IgD-negative memory B cell (primary cell): Measurements from ENCODE around the gene CRELD1. TPM values are rescaled to one million over a fixed set of nuclear protein-coding genes. Genes with fewer than 3 reads are reported as not detected.
A peak's percentile ranks its signal among the peaks of the same experiment; 100 is the strongest.

Experiments
- H3K27ac Mint-ChIP-seq, 3 donors: one replicate each; pipeline ENCODE4 v1.8.0; 2020 to 2022; ENCODE audit warnings: mild to moderate bottlenecking in 3 of 3, mixed read lengths in 3 of 3, moderate library complexity in 1 of 3
- H3K27me3 Mint-ChIP-seq: one replicate; pipeline ENCODE4 v1.8.0; 2021; ENCODE audit warnings: mixed read lengths
- H3K36me3 Mint-ChIP-seq: one replicate; pipeline ENCODE4 v1.8.0; 2020; ENCODE audit warnings: mild to moderate bottlenecking, mixed read lengths
- H3K4me1 Mint-ChIP-seq, 3 donors: one replicate each; pipeline ENCODE4 v1.8.0; 2020 to 2022; ENCODE audit warnings: mixed read lengths in 3 of 3, mild to moderate bottlenecking in 1 of 3
- H3K4me3 Mint-ChIP-seq, 4 donors: one replicate each; pipeline ENCODE4 v1.8.0; 2020 to 2022; ENCODE audit warnings: mild to moderate bottlenecking in 4 of 4, mixed read lengths in 4 of 4, moderate library complexity in 3 of 4
- H3K9me3 Mint-ChIP-seq, 3 donors: one replicate each; pipeline ENCODE4 v1.8.0; 2020 to 2021; ENCODE audit warnings: mixed read lengths in 3 of 3, mild to moderate bottlenecking in 1 of 3
- polyA plus RNA-seq: library from polyadenylated mRNA; unstranded; fragments of 300-500 nt; fragmentation: Illumina TruSeq; gene quantifications from one replicate; pipeline ENCODE4 v1.2.3, GENCODE V29; 2021

Gene CRELD1
- polyA plus RNA-seq, 1 donor from 2014 or later: 17.7 TPM

- Mint-ChIP-seq H3K27me3 (peaks cover 2% of the 10 kb centered on the region), H3K27ac (no peak overlapping the region), H3K36me3 (no peaks in the 10 kb centered on the region), H3K9me3 (no peaks in the 10 kb centered on the region), H3K4me1 (peaks cover 5 to 15% (median 11%) of the 10 kb centered on the region in 3 donors), H3K4me3 (peak overlapping the region in 1 of 4 donors; percentile 43)
These were observed 16.0 kb downstream of the CRELD1 start for GRCh38 chr3:9949626-9950025.

- Mint-ChIP-seq H3K9me3 (no peaks in the 10 kb centered on the region), H3K36me3 (no peaks in the 10 kb centered on the region), H3K27ac (peak overlapping the region in 1 of 3 donors; percentile 59)
These were observed 17.5 kb downstream of the CRELD1 start for GRCh38 chr3:9951126-9951525.

GRCh38 chr3:9951598-9951961, 17.9 kb downstream of the CRELD1 start:
- Mint-ChIP-seq H3K4me3 (peak overlapping the region; percentile 85 to 95 (median 88)), H3K27ac (no peak overlapping the region), H3K9me3 (no peaks in the 10 kb centered on the region)

More at GRCh38 chr3:9951126-9951525, 17.5 kb downstream of the CRELD1 start:
- H3K4me1 Mint-ChIP-seq: peaks cover 5 to 15% (median 11%) of the 10 kb centered on the region in 3 donors
- peak overlapping the region; percentile 85 to 95 (median 88) for H3K4me3 Mint-ChIP-seq
- H3K27me3 Mint-ChIP-seq: peaks cover 2% of the 10 kb centered on the region

GRCh38 chr3:9951962-9952805, 18.6 kb downstream of the CRELD1 start, which contains the start of gene PRRT3:
TSS of gene PRRT3 (minus strand) at chr3:9952408. CDS start at chr3:9950115, 2,293 bp downstream.
- Mint-ChIP-seq H3K27ac (peak within 1 kb of the TSS in 2 of 3 donors; percentile 59 to 76), H3K9me3 (no peaks in the 10 kb centered on the region), H3K4me3 (peak within 1 kb of the TSS; percentile 85 to 95 (median 92)), H3K27me3 (peaks cover 2% of the 10 kb centered on the region), H3K36me3 (peaks cover 1% of the 10 kb centered on the region), H3K4me1 (peaks cover 5 to 15% (median 11%) of the 10 kb centered on the region in 3 donors)

More at GRCh38 chr3:9951598-9951961, 17.9 kb downstream of the CRELD1 start:
- Mint-ChIP-seq H3K27me3 (peaks cover 2% of the 10 kb centered on the region), H3K36me3 (no peaks in the 10 kb centered on the region), H3K4me1 (peaks cover 5 to 15% (median 11%) of the 10 kb centered on the region in 3 donors)

GRCh38 chr3:9955067-9955502, 21.5 kb downstream of the CRELD1 start:
- Mint-ChIP-seq H3K36me3 (peaks cover 1% of the 10 kb centered on the region), H3K27me3 (peaks cover 2% of the 10 kb centered on the region), H3K27ac (peak overlapping the region in 1 of 3 donors; percentile 53), H3K4me3 (peak overlapping the region in 1 of 4 donors; percentile 56), H3K4me1 (peaks cover 5 to 15% (median 11%) of the 10 kb centered on the region in 3 donors), H3K9me3 (no peaks in the 10 kb centered on the region)

- peaks cover 2% of the 10 kb centered on the region for H3K27me3 Mint-ChIP-seq
- H3K4me1 Mint-ChIP-seq: peaks cover 3 to 14% (median 8%) of the 10 kb centered on the region in 3 donors
- H3K36me3 Mint-ChIP-seq: peaks cover 1% of the 10 kb centered on the region
- H3K9me3 Mint-ChIP-seq: no peaks in the 10 kb centered on the region
- H3K27ac Mint-ChIP-seq: peak overlapping the region in 1 of 3 donors; percentile 19
- no peak overlapping the region for H3K4me3 Mint-ChIP-seq
These were observed 22.1 kb downstream of the CRELD1 start for GRCh38 chr3:9955611-9956352.

GRCh38 chr3:9957214-9957613, 23.6 kb downstream of the CRELD1 start:
- no peaks in the 10 kb centered on the region for H3K9me3 Mint-ChIP-seq
- H3K4me3 Mint-ChIP-seq: no peak overlapping the region
- no peaks in the 10 kb centered on the region for H3K27me3 Mint-ChIP-seq

GRCh38 chr3:9965200-9965875, 31.7 kb downstream of the CRELD1 start:
- Mint-ChIP-seq H3K36me3 (peaks cover 10% of the 10 kb centered on the region), H3K27me3 (no peaks in the 10 kb centered on the region), H3K4me3 (no peak overlapping the region), H3K9me3 (no peaks in the 10 kb centered on the region), H3K4me1 (no peaks in the 10 kb centered on the region), H3K27ac (no peak overlapping the region)

More at GRCh38 chr3:9957214-9957613, 23.6 kb downstream of the CRELD1 start:
- Mint-ChIP-seq H3K4me1 (peaks cover 0 to 6% (median 3%) of the 10 kb centered on the region in 3 donors), H3K36me3 (peaks cover 1% of the 10 kb centered on the region), H3K27ac (peak overlapping the region in 1 of 3 donors; percentile 22)

GRCh38 chr3:9966841-9967240, 33.2 kb downstream of the CRELD1 start:
- no peak overlapping the region for H3K4me3 Mint-ChIP-seq
- no peak overlapping the region for H3K27ac Mint-ChIP-seq
- no peaks in the 10 kb centered on the region for H3K27me3 Mint-ChIP-seq
- H3K4me1 Mint-ChIP-seq: no peaks in the 10 kb centered on the region
- H3K36me3 Mint-ChIP-seq: peaks cover 12% of the 10 kb centered on the region
- no peaks in the 10 kb centered on the region for H3K9me3 Mint-ChIP-seq

- no peak overlapping the region for H3K4me3 Mint-ChIP-seq
- peaks cover 12% of the 10 kb centered on the region for H3K36me3 Mint-ChIP-seq
These were observed 36.0 kb downstream of the CRELD1 start for GRCh38 chr3:9969632-9970019.

GRCh38 chr3:9970020-9970652, 36.5 kb downstream of the CRELD1 start:
- Mint-ChIP-seq H3K4me1 (no peaks in the 10 kb centered on the region), H3K27ac (no peak overlapping the region), H3K4me3 (no peak overlapping the region), H3K9me3 (no peaks in the 10 kb centered on the region), H3K36me3 (peaks cover 12% of the 10 kb centered on the region), H3K27me3 (no peaks in the 10 kb centered on the region)

More at GRCh38 chr3:9969632-9970019, 36.0 kb downstream of the CRELD1 start:
- H3K27ac Mint-ChIP-seq: no peak overlapping the region
- no peaks in the 10 kb centered on the region for H3K9me3 Mint-ChIP-seq
- H3K4me1 Mint-ChIP-seq: no peaks in the 10 kb centered on the region
- H3K27me3 Mint-ChIP-seq: no peaks in the 10 kb centered on the region

- Mint-ChIP-seq H3K27me3 (no peaks in the 10 kb centered on the region), H3K9me3 (no peaks in the 10 kb centered on the region), H3K27ac (no peak overlapping the region), H3K4me3 (no peak overlapping the region), H3K4me1 (peaks cover 7 to 10% (median 8%) of the 10 kb centered on the region in 3 donors), H3K36me3 (peaks cover 8% of the 10 kb centered on the region)
These were observed 43.4 kb downstream of the CRELD1 start for GRCh38 chr3:9976721-9977709.

- Mint-ChIP-seq H3K27ac (peak overlapping the region in 2 of 3 donors; percentile 0 to 53), H3K9me3 (no peaks in the 10 kb centered on the region), H3K27me3 (no peaks in the 10 kb centered on the region), H3K36me3 (peaks cover 8% of the 10 kb centered on the region), H3K4me3 (no peak overlapping the region), H3K4me1 (peaks cover 8 to 13% (median 10%) of the 10 kb centered on the region in 3 donors)
These were observed 45.2 kb downstream of the CRELD1 start for GRCh38 chr3:9978710-9979305.
